Measurements from ENCODE around the gene LEKR1.

DNA sequence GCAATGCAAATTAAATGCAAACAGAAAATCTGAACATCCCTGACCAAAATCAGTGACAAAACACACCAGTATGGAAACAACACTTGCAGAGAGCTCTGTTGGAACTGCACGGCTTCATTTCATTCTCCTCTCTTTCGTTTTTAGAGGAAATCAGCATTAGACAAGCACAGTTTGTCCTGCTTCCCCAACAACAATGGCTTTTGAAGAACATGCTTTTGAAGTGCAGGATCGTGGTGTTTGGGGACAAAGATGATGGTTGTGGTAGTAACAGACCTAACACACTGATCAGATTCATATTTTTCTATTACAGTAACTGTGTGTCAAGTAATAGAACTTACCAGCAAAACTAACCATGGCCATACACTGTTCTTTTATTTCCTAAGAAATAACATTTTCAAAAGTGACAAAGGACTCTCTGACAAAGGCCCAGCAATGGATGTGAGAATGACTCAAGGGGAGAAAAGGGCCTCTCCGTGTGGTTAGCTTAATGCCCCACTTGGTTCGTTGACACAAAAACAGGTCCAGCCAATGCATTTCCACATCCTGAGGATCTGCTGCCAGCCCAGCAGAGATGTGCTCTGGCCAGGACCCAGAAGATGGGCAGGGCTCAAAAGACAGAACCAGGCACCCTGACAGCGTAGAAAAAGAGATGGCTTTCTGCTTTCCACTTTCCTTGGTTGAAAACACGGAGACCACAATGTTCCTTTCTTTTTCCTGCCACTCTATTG, 249.7 kb downstream of the LEKR1 start:
- TF ChIP-seq POLR2A (IDR thresholded peaks at IDR 0.05) (no peak), CTCF (IDR thresholded peaks at IDR 0.05) (no peak)
